HAP-1 (cell line): ENCODE measurements around the gene CDH13.

Source experiments
- DNase-seq, 2 experiments: peaks; one replicate each; pipeline ENCODE4 v3.0.0-alpha.2; 2016 to 2020; ENCODE audit warnings: low spot score in 2 of 2
- H3K27me3 ChIP-seq: fragments of 250-450 bp; sonication (Bioruptor Pico); 2 replicates; pipeline ENCODE4 v1.5.1; 2020; ENCODE audit warnings: low read depth, mild to moderate bottlenecking, moderate library complexity
- H3K36me3 ChIP-seq: fragments of 250-450 bp; sonication (Bioruptor Pico); replicated peaks from 2 replicates; pipeline ENCODE4 v1.5.1; 2020; ENCODE audit warnings: mild to moderate bottlenecking
- H3K4me1 ChIP-seq: fragments of 250-450 bp; sonication (Bioruptor Pico); 2 replicates; pipeline ENCODE4 v1.5.1; 2020; ENCODE audit warnings: mild to moderate bottlenecking
- H3K4me3 ChIP-seq: fragments of 250-450 bp; sonication (Bioruptor Pico); 2 replicates; pipeline ENCODE4 v1.5.1; 2020; ENCODE audit warnings: mild to moderate bottlenecking, moderate library complexity
- H3K9me3 ChIP-seq: fragments of 250-450 bp; sonication (Bioruptor Pico); 2 replicates; pipeline ENCODE4 v1.5.1; 2020; ENCODE audit warnings: mild to moderate bottlenecking, moderate library complexity
- in situ Hi-C: fragments of 300-500 bp; cut with MboI; formaldehyde crosslinking; loops from 3 replicates; pipeline ENCODE4 v1.14.3; 2020; ENCODE audit warnings: low sequenced_read_pairs, inconsistent platforms, mixed read lengths

CDH13 gene

DNA sequence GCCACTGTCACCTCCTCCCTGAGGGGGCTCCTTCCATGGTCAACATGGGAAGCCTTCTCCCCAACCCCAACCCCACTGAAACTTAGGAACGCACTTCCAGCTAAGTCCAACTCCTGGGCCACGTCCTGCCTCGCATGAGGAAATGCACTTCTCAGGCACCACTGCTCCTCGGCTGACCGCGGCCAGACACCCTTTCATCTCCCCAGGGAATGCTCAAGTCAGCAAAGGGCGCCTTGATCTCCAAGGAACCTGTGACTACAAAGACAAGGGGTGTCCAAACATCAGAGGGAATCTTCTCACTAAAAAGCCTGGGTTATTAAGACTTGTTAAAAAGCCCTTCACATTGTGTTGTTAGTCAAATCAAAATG, 1056.1 kb downstream of the CDH13 start:
- H3K9me3 ChIP-seq, result no peaks in the 10 kb centered on the region
- no peaks in the 10 kb centered on the region for H3K27me3 ChIP-seq
- H3K4me1 ChIP-seq, result no peaks in the 10 kb centered on the region
- H3K4me3 ChIP-seq, result no peak overlapping the region
- DNase-seq, result no peak
- no peaks in the 10 kb centered on the region for H3K36me3 ChIP-seq
- in situ Hi-C loops, result no loop called here

DNA sequence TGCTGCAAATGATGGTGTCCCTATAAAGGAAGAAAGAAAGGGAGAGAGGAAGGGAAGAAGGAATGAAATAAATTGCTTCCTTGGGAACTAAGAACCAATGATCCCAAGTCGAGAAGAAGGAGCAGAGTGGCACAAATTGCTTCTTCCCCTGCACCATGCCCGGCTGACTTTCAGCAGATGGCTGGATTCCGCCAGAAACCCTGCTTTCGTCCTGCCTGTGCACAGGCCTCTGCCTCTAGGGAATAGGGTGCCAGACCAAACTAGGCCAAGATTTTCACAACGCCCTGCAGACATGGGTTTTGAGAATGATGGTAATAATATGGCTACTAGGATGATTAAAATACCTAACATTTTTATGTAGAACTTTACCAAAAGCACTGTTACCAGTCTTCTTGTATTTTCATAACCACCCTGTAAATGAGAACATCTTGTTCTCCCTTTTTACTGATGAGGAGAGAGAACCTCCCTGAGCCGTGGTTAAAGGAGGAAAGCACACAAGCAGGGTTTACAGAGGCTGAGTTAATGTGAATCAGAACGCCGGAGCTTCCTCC, 1058.9 kb downstream of the CDH13 start:
- in situ Hi-C loops, result no loop called here
- no peak overlapping the region for H3K4me3 ChIP-seq
- no peaks in the 10 kb centered on the region; the same call in 1 of the 2 replicates for H3K27me3 ChIP-seq
- H3K4me1 ChIP-seq, result no peaks in the 10 kb centered on the region
- H3K9me3 ChIP-seq, result no peaks in the 10 kb centered on the region
- H3K36me3 ChIP-seq, result no peaks in the 10 kb centered on the region
- no peak for DNase-seq

DNA sequence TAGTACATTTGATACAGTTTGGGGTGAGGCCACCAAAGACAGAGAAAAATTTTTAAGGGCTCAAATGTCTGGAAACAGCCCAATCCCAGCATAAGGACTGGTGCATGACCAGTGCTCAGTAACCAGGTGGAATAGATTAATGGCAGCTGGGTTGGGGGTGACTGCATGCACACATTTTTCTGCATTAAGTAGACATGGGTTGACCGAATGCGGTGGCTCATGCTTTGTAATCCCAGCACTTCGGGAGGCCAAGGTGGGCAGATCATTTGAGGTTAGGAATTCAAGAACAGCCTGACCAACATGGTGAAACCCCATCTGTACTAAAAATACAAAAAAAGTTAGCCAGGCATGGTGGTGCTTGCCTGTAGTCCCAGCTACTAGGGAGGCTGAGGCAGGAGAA, 1060.0 kb downstream of the CDH13 start:
- H3K4me1 ChIP-seq, result no peaks in the 10 kb centered on the region
- no peaks in the 10 kb centered on the region for H3K9me3 ChIP-seq
- no peak overlapping the region for H3K4me3 ChIP-seq
- no peak for DNase-seq
- in situ Hi-C loops, result no loop called here
- H3K36me3 ChIP-seq, result no peaks in the 10 kb centered on the region
- no peaks in the 10 kb centered on the region; the same call in 1 of the 2 replicates for H3K27me3 ChIP-seq

DNA sequence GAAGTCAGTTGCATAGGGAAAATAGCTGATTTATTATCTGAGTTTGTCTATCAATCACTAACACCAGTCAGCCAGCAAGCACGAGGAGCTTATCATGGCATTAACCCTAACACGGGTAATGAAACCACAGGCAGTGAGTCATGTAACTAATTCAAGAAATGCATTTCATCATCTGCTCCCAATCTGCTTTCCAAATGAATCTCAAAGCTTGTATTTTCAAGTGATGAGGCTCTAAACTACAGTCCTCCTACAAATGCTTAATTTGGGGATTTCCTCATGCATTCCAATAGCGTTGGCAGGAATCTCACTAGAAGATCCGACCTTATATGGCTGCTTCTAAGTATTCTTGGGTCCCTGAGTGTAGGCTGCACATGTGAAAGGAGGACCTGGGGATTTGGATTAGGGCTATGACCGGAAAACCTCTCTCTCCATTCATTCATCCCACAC, 1062.6 kb downstream of the CDH13 start:
- Histone ChIP-seq H3K4me3 (no peak overlapping the region), H3K27me3 (no peaks in the 10 kb centered on the region; the same call in 1 of the 2 replicates), H3K36me3 (no peaks in the 10 kb centered on the region), H3K4me1 (no peaks in the 10 kb centered on the region), H3K9me3 (no peaks in the 10 kb centered on the region)
- in situ Hi-C loops, result no loop called here
- DNase-seq, result no peak

DNA sequence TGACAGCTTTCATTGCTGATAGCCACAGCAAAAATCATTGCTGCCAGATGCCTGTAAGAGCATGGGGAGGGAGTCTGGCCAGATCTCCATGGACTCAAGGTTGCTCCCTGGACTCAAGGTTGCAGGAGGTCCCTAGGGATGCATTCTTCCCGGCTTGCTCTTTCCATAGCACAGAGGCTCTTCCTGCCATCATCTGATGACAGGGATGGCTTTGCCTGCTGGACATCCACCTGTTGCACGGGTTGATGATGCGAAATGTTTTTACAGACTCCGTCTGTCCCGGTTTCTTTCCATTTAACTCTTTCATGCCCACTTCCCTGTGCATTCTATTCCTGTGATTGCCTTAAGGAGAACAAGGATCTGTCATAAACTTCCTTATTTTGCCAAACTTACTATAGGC, 1065.5 kb downstream of the CDH13 start:
- Histone ChIP-seq H3K9me3 (no peaks in the 10 kb centered on the region), H3K36me3 (no peaks in the 10 kb centered on the region), H3K4me1 (no peaks in the 10 kb centered on the region), H3K4me3 (no peak overlapping the region), H3K27me3 (no peaks in the 10 kb centered on the region; the same call in 1 of the 2 replicates)
- DNase-seq, result no peak
- in situ Hi-C loops, result no loop called here

DNA sequence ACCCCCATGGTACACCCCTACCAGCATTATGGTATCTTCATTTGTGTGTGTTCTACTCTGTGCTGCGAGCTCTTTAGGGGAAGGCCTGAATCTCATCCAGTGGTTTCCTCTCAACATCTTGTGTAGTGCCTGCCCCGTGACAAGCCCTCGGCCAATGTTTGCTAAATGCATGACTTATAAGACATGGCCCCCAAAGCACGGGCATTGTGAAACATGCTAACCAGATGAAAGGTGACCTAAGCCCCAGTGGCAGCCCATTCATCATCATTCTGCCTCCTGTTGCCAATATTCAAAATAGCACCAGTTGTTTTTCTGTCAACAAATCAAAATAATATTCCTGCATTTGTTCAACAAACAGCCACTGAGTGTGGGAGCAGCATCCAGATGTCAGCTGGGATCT, 1072.2 kb downstream of the CDH13 start:
- H3K9me3 ChIP-seq, result no peaks in the 10 kb centered on the region
- DNase-seq, result no peak
- in situ Hi-C loops, result no loop called here
- H3K27me3 ChIP-seq, result no peaks in the 10 kb centered on the region
- H3K36me3 ChIP-seq, result no peaks in the 10 kb centered on the region
- H3K4me1 ChIP-seq, result no peaks in the 10 kb centered on the region
- no peak overlapping the region for H3K4me3 ChIP-seq

DNA sequence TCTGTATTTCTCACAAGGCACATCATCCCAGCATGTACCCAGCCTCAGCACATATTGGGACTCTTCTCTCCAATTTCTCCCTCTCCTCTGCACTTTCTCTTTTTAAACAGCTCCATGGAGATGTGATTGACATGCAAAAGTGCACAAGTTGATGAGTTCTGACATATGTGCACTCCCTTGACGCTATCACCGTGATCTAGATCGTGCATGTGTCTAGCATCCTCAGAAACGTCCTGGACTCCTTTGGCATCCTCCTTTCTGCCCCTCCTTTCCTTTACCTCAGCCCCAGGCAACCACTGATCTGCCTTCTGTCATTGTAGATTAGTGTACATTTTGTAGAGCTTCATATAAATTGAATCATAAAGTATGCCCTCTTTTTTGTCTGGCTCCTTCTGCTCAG, 1073.0 kb downstream of the CDH13 start:
- Histone ChIP-seq H3K4me1 (no peaks in the 10 kb centered on the region), H3K9me3 (no peaks in the 10 kb centered on the region), H3K27me3 (0 out of 2 replicates have a peak, but pooled peaks cover 2% of the 10 kb centered on the region), H3K4me3 (no peak overlapping the region), H3K36me3 (no peaks in the 10 kb centered on the region)
- in situ Hi-C loops, result no loop called here
- no peak for DNase-seq

DNA sequence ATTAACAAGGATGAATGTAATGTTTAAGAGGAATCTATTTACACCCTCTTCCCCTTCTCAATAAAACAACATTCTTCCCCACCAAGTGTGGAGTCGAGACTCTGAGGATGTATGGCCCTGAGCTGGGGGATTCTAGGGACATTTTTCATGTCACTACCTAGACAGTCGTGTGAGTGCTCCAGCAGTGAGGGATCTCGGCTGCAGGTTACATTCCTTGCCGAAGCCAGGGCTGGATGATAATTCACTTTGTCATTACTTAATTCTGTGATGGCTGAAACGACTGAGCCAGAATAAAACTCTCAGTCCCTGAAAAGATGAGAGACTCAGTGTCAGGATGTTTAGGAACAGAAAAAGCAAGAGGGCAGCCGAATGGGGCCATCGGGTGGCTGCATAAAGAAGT, 1074.1 kb downstream of the CDH13 start:
- in situ Hi-C loops, result no loop called here
- Histone ChIP-seq H3K4me1 (no peaks in the 10 kb centered on the region), H3K27me3 (0 out of 2 replicates have a peak, but pooled peaks cover 2% of the 10 kb centered on the region), H3K9me3 (no peaks in the 10 kb centered on the region), H3K4me3 (no peak overlapping the region), H3K36me3 (no peaks in the 10 kb centered on the region)
- no peak for DNase-seq

DNA sequence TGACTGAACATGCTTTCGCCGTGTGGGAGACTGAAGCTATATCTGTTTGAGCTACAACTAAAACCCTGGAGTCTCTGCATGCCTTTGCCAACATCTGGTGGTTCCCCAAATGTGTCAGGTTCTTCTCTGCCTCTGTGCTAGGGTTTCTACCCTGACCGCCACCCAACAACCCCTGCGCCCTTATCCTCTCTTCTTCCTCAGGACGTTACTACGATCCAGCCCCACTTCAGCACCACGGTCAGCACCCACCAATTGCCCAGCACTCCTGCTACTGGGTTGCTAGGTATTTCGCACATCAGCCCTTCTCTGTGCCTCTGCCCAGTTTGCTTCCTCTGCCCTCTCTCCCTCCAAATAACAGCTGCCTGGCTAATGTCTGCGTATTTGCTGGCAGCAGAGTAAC, 1074.7 kb downstream of the CDH13 start:
- in situ Hi-C loops, result no loop called here
- DNase-seq, result peak in 1 of 2 experiments; percentile 76
- no peaks in the 10 kb centered on the region for H3K36me3 ChIP-seq
- H3K4me1 ChIP-seq, result no peaks in the 10 kb centered on the region
- no peak overlapping the region for H3K4me3 ChIP-seq
- 0 out of 2 replicates have a peak, but pooled peaks cover 2% of the 10 kb centered on the region for H3K27me3 ChIP-seq
- no peaks in the 10 kb centered on the region for H3K9me3 ChIP-seq

DNA sequence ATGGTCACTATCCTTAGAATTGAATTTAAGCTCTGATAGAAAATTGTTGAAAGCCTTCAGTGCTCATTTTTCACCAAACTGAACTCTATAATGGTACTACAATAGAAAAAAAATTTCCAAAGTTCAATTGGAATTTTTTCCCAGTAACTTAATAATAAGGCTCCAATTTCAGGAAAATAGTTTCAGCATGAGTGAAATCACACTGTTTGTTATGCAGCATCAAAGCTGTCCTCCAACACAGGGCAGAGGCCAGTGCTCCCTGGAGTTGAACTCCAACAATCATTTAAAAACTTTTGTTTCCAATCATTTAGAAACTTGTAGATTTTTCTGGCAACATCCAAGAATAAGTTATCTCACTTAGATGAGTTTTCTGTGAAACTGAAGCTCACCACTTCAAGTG, 1077.9 kb downstream of the CDH13 start:
- Histone ChIP-seq H3K4me3 (no peak overlapping the region), H3K27me3 (0 out of 2 replicates have a peak, but pooled peaks cover 2% of the 10 kb centered on the region), H3K4me1 (no peaks in the 10 kb centered on the region), H3K36me3 (no peaks in the 10 kb centered on the region), H3K9me3 (no peaks in the 10 kb centered on the region)
- no peak for DNase-seq
- in situ Hi-C loops, result no loop called here

DNA sequence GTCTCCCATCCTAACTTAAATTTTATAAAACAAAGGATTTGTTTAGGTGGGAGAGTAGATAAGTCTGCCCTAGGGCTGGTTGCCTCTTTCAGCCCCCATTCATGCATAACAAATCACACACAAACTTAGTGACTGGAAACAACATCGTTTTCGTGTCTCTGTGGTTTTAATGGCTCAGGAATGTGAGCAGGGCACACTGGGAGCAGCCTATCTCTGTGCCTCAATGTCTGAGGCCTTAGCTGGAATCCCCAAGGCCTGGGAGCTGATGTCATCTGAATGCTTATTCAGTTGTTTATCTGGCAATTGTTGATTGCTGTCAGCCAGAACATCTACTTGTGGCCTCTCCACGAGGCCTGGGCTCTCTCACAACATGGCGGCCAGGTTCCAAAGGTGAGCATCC, 1079.1 kb downstream of the CDH13 start:
- Histone ChIP-seq H3K4me3 (no peak overlapping the region), H3K36me3 (no peaks in the 10 kb centered on the region), H3K27me3 (0 out of 2 replicates have a peak, but pooled peaks cover 2% of the 10 kb centered on the region), H3K9me3 (no peaks in the 10 kb centered on the region), H3K4me1 (no peaks in the 10 kb centered on the region)
- DNase-seq, result no peak
- in situ Hi-C loops, result no loop called here

DNA sequence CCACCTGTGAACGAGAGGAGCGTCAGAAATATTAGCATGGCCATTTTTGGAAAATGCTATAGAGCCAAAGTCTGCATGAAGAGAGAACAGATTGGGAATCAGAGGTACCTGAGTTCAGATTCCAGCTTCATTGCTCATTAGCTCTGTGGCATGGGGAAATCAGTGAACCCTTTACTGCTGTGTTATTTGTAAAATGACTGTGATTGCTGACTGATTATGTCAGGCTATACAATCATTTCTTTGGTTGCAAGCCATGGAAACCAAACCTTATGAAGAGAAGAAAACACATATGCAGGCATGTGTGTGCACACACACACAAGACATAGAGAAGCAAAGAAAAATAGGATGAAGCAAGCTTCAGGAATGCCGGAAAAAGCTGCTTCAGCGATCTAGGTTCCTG, 1079.6 kb downstream of the CDH13 start:
- in situ Hi-C loops, result no loop called here
- no peak for DNase-seq
- Histone ChIP-seq H3K9me3 (no peaks in the 10 kb centered on the region), H3K4me3 (no peak overlapping the region), H3K36me3 (no peaks in the 10 kb centered on the region), H3K27me3 (0 out of 2 replicates have a peak, but pooled peaks cover 2% of the 10 kb centered on the region), H3K4me1 (no peaks in the 10 kb centered on the region)

DNA sequence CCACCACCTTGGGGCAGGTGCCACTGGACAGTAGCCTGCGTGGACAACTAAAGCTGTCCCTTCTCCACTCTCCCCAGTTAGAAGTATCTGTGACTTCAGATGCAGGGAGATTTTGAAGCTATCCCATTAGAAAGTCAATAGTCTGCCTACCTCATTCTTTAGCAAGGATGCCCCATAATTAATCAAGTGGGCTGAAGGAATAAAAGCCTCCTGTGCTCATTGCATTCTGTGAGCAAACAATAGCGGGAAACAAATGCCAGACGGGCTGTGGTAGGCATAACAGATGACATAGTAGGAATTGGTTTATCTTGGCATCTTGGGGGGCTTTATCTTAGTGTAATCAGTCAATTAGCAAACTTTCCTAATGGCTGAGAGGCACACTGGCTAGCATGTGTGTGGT, 1084.3 kb downstream of the CDH13 start:
- H3K36me3 ChIP-seq, result no peaks in the 10 kb centered on the region
- in situ Hi-C loops, result no loop called here
- no peaks in the 10 kb centered on the region for H3K27me3 ChIP-seq
- no peaks in the 10 kb centered on the region for H3K4me1 ChIP-seq
- no peak for DNase-seq
- no peaks in the 10 kb centered on the region for H3K9me3 ChIP-seq
- no peak overlapping the region for H3K4me3 ChIP-seq

DNA sequence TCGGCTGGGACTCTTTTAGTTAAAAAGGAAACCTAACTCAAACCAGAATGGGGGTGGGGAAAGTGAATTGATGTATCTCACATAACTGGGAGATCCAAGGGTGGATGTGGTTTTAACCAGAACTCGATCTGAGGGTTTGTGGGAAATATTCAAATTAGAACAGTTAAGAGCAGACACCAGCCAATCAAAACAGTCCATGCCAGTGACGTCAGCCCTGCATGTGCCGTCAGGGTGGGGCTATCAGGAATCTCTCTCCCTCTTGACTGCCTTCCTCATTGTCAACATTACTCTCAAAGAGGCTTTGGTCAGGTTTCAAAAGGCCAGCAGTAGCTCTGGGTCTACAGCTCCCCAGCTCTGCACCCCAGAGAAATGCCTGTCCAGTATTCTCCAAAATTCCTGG, 1086.8 kb downstream of the CDH13 start:
- DNase-seq, result peak in 1 of 2 experiments; percentile 16
- H3K4me1 ChIP-seq, result no peaks in the 10 kb centered on the region
- H3K9me3 ChIP-seq, result no peaks in the 10 kb centered on the region
- no peaks in the 10 kb centered on the region for H3K27me3 ChIP-seq
- H3K36me3 ChIP-seq, result no peaks in the 10 kb centered on the region
- in situ Hi-C loops, result no loop called here
- H3K4me3 ChIP-seq, result no peak overlapping the region

DNA sequence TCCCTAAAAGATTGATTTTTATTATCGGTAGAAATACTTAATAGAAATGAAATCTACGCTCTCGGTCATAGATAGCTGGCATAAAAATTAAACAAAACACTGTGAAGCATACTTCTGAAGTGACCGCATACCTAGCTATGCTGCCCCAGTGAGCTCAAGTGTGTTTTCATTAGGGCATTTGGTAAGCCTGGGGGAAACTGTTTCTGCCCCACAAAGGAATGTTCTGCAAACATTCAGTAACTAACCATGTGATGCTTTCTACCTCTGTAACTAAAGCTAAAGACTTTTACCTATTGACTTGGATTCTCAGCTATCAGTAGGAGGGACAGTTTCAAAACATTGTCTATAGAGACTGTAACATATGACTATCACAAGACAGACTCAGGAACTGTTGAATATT, 1087.5 kb downstream of the CDH13 start:
- DNase-seq, result no peak

More for the DNA sequence above, 1087.5 kb downstream of the CDH13 start:
- no peaks in the 10 kb centered on the region for H3K36me3 ChIP-seq
- in situ Hi-C loops, result no loop called here
- H3K9me3 ChIP-seq, result no peaks in the 10 kb centered on the region
- H3K4me1 ChIP-seq, result no peaks in the 10 kb centered on the region
- no peak overlapping the region for H3K4me3 ChIP-seq
- no peaks in the 10 kb centered on the region for H3K27me3 ChIP-seq
